Spleen (tissue), 7 donors: ENCODE results near the gene KLHDC4.

ENCODE experiments used
- CTCF ChIP-seq, 11 experiments: fragments of 200-600 bp in 7 of 11; fragments of 450-650 bp in 4 of 11; sonication (generic) in 4 of 11; IDR thresholded peaks in 8 of 11; conservative IDR thresholded peaks in 3 of 11; 1 replicate in 7 of 11; 2 replicates in 4 of 11; pipeline versions ENCODE4 v1.4.0 to v1.8.0; 2016 to 2021; ENCODE audit warnings: antibody characterized with exemption in 11 of 11, inconsistent platforms in 4 of 11, mild to moderate bottlenecking in 1 of 11
- POLR2A ChIP-seq, 3 donors: fragments of 450-650 bp; IDR thresholded peaks; one replicate each; pipeline ENCODE4 v1.5.1; 2017; ENCODE audit warnings: antibody characterized with exemption in 3 of 3, mild to moderate bottlenecking in 1 of 3
- POLR2AphosphoS5 ChIP-seq, 3 donors: sonication (generic); formaldehyde crosslinking; IDR thresholded peaks; one replicate each; pipeline ENCODE4 v1.5.1; 2017; ENCODE audit warnings: antibody characterized with exemption in 3 of 3
- donor health status: DM: no; HTN: no; CAD: no; lungs with moderate emphysema.
- donor health status: DM: no; HTN: no; CAD: no.
- donor health status: DM: no; HTN: no; CAD: no.

- TF ChIP-seq CTCF (IDR thresholded peaks at IDR 0.05 in 8 of 11, conservative IDR thresholded peaks at IDR 0.05 in 3 of 11) (no peak), POLR2A (IDR thresholded peaks at IDR 0.05) (no peak), POLR2AphosphoS5 (IDR thresholded peaks at IDR 0.05) (no peak)
These were observed 26.4 kb upstream of the KLHDC4 start for GRCh38 chr16:87792205-87792565.
